ENCODE measurements around the gene CADPS2. TPM values are rescaled to one million over a fixed set of nuclear protein-coding genes. Genes with fewer than 3 reads are reported as not detected.

The CADPS2 gene
- polyA plus RNA-seq, 1 donor (not counting 4 experiments of a cell fraction or from before 2014, with no cell fraction given) = 0.35 TPM

DNA sequence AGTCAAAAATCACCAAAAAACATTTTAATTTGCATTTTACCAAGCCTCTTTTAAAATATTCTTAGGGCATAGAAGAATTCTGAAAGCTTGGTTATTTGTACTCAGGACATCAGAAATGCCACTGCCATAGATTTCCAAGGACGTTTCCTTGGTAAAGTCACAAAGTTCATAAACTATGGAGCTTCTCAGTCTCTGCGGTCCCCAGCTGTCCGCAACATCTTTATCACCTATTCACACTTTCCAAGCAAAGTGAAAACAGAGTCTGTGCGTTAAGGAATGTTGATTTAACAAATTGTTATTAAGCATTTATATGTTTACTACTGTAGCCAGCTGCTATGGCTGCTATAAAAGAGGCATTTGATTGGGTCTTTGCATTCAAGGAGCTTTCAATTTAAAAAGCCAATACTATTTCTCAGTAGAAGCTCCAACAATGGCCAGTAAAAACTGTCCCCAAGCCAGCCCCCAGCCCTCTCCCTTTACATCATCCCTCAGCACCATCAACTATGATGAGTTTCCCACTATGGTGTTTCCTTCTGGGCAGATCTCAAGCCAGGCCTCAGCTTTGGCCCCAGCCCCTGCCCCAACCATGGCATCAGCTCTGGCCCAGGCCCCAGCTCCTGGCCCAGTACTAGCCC is 36.8 kb downstream of the CADPS2 start:
- Histone ChIP-seq H3K36me3 (ENCODE audit: control insufficient read depth in 2 of 2, extremely low read depth in 1 of 2, insufficient read depth in 2 of 2, low read length in 2 of 2) (no peaks in the 10 kb centered on the region), H3K9ac (ENCODE audit: control insufficient read depth, extremely low read depth, insufficient read depth, low read length) (no peak overlapping the region), H2AFZ (ENCODE audit: control insufficient read depth, low read length) (no peak overlapping the region), H3K9me1 (ENCODE audit: control insufficient read depth, extremely low read depth, insufficient read depth, low read length) (no peaks in the 10 kb centered on the region), H3K79me2 (ENCODE audit: control insufficient read depth, insufficient read depth, low read length) (no peaks in the 10 kb centered on the region), H3K9me3 (ENCODE audit: control insufficient read depth, low read depth, low read length) (no peaks in the 10 kb centered on the region), H4K20me1 (ENCODE audit: control insufficient read depth, extremely low read depth, insufficient read depth, low read length) (no peaks in the 10 kb centered on the region), H3K4me3 (ENCODE audit: control insufficient read depth in 2 of 3, extremely low read depth in 1 of 3, insufficient read depth in 2 of 3, low read depth in 1 of 3, low read length in 3 of 3) (no peak overlapping the region), H3K4me2 (ENCODE audit: control insufficient read depth, extremely low read depth, insufficient read depth, low read depth, low read length) (no peak overlapping the region), H3K4me1 (ENCODE audit: control insufficient read depth, extremely low read depth, insufficient read depth, low read length) (no peaks in the 10 kb centered on the region), H3K27ac (ENCODE audit: control insufficient read depth, insufficient read depth, low read length) (no peak overlapping the region), H3K27me3 (ENCODE audit: control insufficient read depth, extremely low read depth, insufficient read depth, low read length) (no peaks in the 10 kb centered on the region)
- dilution Hi-C loops (cut with MboI; ENCODE audit: extremely low pct_ligation_motif_present, low sequenced_read_pairs) = no loop called here
- TF ChIP-seq EZH2 (IDR thresholded peaks at IDR 0.05; ENCODE audit: low read length) = no peak
- TF ChIP-seq, protein P1, sequence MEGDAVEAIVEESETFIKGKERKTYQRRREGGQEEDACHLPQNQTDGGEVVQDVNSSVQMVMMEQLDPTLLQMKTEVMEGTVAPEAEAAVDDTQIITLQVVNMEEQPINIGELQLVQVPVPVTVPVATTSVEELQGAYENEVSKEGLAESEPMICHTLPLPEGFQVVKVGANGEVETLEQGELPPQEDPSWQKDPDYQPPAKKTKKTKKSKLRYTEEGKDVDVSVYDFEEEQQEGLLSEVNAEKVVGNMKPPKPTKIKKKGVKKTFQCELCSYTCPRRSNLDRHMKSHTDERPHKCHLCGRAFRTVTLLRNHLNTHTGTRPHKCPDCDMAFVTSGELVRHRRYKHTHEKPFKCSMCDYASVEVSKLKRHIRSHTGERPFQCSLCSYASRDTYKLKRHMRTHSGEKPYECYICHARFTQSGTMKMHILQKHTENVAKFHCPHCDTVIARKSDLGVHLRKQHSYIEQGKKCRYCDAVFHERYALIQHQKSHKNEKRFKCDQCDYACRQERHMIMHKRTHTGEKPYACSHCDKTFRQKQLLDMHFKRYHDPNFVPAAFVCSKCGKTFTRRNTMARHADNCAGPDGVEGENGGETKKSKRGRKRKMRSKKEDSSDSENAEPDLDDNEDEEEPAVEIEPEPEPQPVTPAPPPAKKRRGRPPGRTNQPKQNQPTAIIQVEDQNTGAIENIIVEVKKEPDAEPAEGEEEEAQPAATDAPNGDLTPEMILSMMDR (optimal IDR thresholded peaks at IDR 0.05 in 1 of 3, IDR thresholded peaks at IDR 0.05 in 1 of 3, conservative IDR thresholded peaks at IDR 0.05 in 1 of 3; ENCODE audit: extremely low read depth in 1 of 3, insufficient read depth in 2 of 3, low read length in 3 of 3) = no peak
- no peak for DNase-seq (ENCODE audit: low read depth, low spot score)
- FAIRE-seq = no peak

DNA sequence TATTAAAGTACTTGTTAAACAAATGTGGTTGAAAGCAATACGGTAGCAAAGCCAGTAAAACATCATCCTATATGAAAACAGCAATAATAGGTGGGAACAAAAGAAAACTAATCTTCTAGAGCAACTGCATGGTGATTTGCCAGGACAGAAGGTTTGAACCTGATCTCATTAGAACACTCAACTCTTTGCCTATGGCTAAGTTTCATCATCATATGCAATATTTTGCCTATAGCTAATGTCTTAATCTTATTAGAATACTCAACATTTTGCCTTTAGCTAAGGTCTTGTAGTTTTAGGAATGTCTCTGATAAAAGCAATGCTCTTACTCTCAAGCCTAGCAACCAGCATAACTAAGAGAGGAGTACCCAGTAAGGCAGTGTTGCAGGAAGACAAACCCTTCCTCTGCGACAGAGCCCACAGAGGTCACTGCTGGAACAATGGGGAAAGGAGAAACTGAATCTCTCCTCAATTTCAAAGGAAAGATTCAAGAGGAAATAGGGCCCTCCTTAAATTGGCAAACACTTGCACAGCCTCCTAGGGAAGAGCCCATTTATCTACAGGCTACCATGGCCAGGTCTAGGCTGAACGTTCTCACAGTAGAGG is 38.3 kb downstream of the CADPS2 start:
- H2AFZ ChIP-seq (ENCODE audit: control insufficient read depth, low read length) = no peak overlapping the region
- DNase-seq (ENCODE audit: low read depth, low spot score) = no peak
- TF ChIP-seq, protein P1 (optimal IDR thresholded peaks at IDR 0.05 in 1 of 3, IDR thresholded peaks at IDR 0.05 in 1 of 3, conservative IDR thresholded peaks at IDR 0.05 in 1 of 3; ENCODE audit: extremely low read depth in 1 of 3, insufficient read depth in 2 of 3, low read length in 3 of 3) = no peak
- TF ChIP-seq EZH2 (IDR thresholded peaks at IDR 0.05; ENCODE audit: low read length) = no peak
- H3K9ac ChIP-seq (ENCODE audit: control insufficient read depth, extremely low read depth, insufficient read depth, low read length) = no peak overlapping the region
- dilution Hi-C loops (cut with MboI; ENCODE audit: extremely low pct_ligation_motif_present, low sequenced_read_pairs) = no loop called here
- H4K20me1 ChIP-seq (ENCODE audit: control insufficient read depth, extremely low read depth, insufficient read depth, low read length) = no peaks in the 10 kb centered on the region
- H3K36me3 ChIP-seq (ENCODE audit: control insufficient read depth in 2 of 2, extremely low read depth in 1 of 2, insufficient read depth in 2 of 2, low read length in 2 of 2) = no peaks in the 10 kb centered on the region
- H3K9me1 ChIP-seq (ENCODE audit: control insufficient read depth, extremely low read depth, insufficient read depth, low read length) = no peaks in the 10 kb centered on the region
- no peaks in the 10 kb centered on the region for H3K79me2 ChIP-seq (ENCODE audit: control insufficient read depth, insufficient read depth, low read length)
- no peaks in the 10 kb centered on the region for H3K4me1 ChIP-seq (ENCODE audit: control insufficient read depth, extremely low read depth, insufficient read depth, low read length)
- H3K27ac ChIP-seq (ENCODE audit: control insufficient read depth, insufficient read depth, low read length) = no peak overlapping the region
- no peak overlapping the region for H3K4me3 ChIP-seq (ENCODE audit: control insufficient read depth in 2 of 3, extremely low read depth in 1 of 3, insufficient read depth in 2 of 3, low read depth in 1 of 3, low read length in 3 of 3)
- H3K4me2 ChIP-seq (ENCODE audit: control insufficient read depth, extremely low read depth, insufficient read depth, low read depth, low read length) = no peak overlapping the region
- no peaks in the 10 kb centered on the region for H3K27me3 ChIP-seq (ENCODE audit: control insufficient read depth, extremely low read depth, insufficient read depth, low read length)
- H3K9me3 ChIP-seq (ENCODE audit: control insufficient read depth, low read depth, low read length) = no peaks in the 10 kb centered on the region
- FAIRE-seq = no peak

Data from keratinocyte (primary cell).